ENCODE measurements around the gene RAPGEF4.

The RAPGEF4 gene

DNA sequence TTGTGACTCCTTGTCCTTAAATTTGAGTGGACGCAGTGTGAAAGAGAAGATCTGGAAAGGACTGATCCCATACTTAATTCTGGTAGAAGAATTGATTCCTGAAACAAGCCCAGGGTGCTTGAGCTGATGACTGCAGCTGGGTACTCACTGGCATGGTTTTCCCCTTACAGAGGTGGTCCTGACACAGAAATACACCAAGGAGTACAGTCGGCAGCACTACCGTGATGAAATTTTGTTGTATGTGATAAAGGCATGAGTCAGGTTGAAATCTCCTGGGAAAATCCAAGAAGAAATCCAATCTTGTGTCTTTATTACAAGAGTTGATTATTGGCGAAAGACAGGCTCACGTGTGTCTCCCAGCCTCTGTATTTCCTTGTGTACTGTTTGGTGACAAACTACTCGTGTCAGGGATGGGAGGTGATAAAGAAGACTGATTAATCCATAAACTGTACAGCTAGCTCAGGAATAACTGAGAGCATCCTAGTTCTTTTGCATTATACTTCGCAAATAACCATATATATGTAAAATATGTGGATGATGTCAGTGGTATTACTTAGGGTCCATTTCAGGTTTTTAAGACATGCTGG lies 76.6 kb downstream of the RAPGEF4 start:
- no peaks in the 10 kb centered on the region for H3K36me3 ChIP-seq (ENCODE audit: insufficient read depth, low read length)
- no peak for DNase-seq (ENCODE audit: low read depth, low spot score)
- no peak overlapping the region for H3K4me3 ChIP-seq
- H3K9me3 ChIP-seq (ENCODE audit: low read depth, low read length) = no peaks in the 10 kb centered on the region
- H3K9ac ChIP-seq (ENCODE audit: insufficient read length) = no peak overlapping the region
- TF ChIP-seq POLR2AphosphoS5 (IDR thresholded peaks at IDR 0.05; ENCODE audit: borderline replicate concordance, low read depth, low read length) (no peak), FOXP2 (optimal IDR thresholded peaks at IDR 0.05; ENCODE audit: control extremely low read depth, extremely low read length, insufficient read depth) (no peak), EZH2 (IDR thresholded peaks at IDR 0.05) (no peak)
- H3K27ac ChIP-seq = no peak overlapping the region

- Histone ChIP-seq H3K9ac (ENCODE audit: insufficient read length) (no peak overlapping the region), H3K9me3 (ENCODE audit: low read depth, low read length) (no peaks in the 10 kb centered on the region), H3K27ac (no peak overlapping the region), H3K36me3 (ENCODE audit: insufficient read depth, low read length) (no peaks in the 10 kb centered on the region), H3K4me3 (no peak overlapping the region)
- TF ChIP-seq POLR2AphosphoS5 (IDR thresholded peaks at IDR 0.05; ENCODE audit: borderline replicate concordance, low read depth, low read length) (no peak), FOXP2 (optimal IDR thresholded peaks at IDR 0.05; ENCODE audit: control extremely low read depth, extremely low read length, insufficient read depth) (no peak), EZH2 (IDR thresholded peaks at IDR 0.05) (no peak)
- DNase-seq (ENCODE audit: low read depth, low spot score) = no peak
These were observed 77.8 kb downstream of the RAPGEF4 start for GRCh38 chr2:172813314-172813888.

DNA sequence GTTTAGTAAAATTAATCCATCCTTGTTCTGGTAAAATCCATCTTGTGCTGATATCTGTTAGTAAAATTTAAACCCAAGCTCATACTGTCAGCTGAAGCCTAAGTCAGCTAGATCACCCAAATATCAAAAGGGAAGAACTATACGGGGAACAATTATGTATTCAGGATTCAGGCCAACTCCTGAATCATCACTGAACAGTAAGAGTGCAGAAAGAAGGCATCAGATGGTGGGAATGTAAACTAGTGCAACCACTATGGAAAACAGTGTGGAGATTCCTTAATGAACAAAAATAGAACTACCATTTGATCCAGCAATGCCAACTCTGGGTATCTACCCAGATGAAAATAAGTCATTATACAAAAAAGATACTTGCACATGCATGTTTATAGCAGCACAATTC lies 81.8 kb downstream of the RAPGEF4 start:
- no peaks in the 10 kb centered on the region for H3K36me3 ChIP-seq (ENCODE audit: insufficient read depth, low read length)
- no peak overlapping the region for H3K27ac ChIP-seq
- DNase-seq (ENCODE audit: low read depth, low spot score) = no peak
- TF ChIP-seq POLR2AphosphoS5 (IDR thresholded peaks at IDR 0.05; ENCODE audit: borderline replicate concordance, low read depth, low read length) (no peak), EZH2 (IDR thresholded peaks at IDR 0.05) (no peak), FOXP2 (optimal IDR thresholded peaks at IDR 0.05; ENCODE audit: control extremely low read depth, extremely low read length, insufficient read depth) (no peak)
- no peak overlapping the region for H3K9ac ChIP-seq (ENCODE audit: insufficient read length)
- H3K9me3 ChIP-seq (ENCODE audit: low read depth, low read length) = no peaks in the 10 kb centered on the region
- no peak overlapping the region for H3K4me3 ChIP-seq

DNA sequence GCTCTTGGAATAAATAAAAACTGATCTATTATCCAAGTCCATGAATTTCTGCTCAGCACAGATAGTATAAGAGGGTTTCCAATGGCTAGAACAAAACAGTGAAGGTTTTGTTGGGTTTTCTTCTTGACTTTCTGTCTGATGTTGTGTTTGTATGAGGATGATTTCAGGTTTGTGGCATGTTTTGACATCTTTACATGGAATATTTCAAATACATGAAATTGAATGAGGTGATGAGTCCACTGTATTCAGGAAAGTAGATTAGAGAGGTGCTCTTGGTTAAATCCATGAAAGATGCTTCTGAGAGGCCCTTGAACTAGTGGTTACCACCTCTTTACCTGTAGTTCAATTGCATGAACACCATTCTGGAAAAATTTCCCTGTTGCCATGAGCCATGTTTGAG lies 84.3 kb downstream of the RAPGEF4 start:
- Histone ChIP-seq H3K4me3 (no peak overlapping the region), H3K9me3 (ENCODE audit: low read depth, low read length) (no peaks in the 10 kb centered on the region), H3K36me3 (ENCODE audit: insufficient read depth, low read length) (no peaks in the 10 kb centered on the region), H3K9ac (ENCODE audit: insufficient read length) (no peak overlapping the region), H3K27ac (no peak overlapping the region)
- TF ChIP-seq FOXP2 (optimal IDR thresholded peaks at IDR 0.05; ENCODE audit: control extremely low read depth, extremely low read length, insufficient read depth) (no peak), POLR2AphosphoS5 (IDR thresholded peaks at IDR 0.05; ENCODE audit: borderline replicate concordance, low read depth, low read length) (no peak), EZH2 (IDR thresholded peaks at IDR 0.05) (no peak)
- DNase-seq (ENCODE audit: low read depth, low spot score) = no peak

DNA sequence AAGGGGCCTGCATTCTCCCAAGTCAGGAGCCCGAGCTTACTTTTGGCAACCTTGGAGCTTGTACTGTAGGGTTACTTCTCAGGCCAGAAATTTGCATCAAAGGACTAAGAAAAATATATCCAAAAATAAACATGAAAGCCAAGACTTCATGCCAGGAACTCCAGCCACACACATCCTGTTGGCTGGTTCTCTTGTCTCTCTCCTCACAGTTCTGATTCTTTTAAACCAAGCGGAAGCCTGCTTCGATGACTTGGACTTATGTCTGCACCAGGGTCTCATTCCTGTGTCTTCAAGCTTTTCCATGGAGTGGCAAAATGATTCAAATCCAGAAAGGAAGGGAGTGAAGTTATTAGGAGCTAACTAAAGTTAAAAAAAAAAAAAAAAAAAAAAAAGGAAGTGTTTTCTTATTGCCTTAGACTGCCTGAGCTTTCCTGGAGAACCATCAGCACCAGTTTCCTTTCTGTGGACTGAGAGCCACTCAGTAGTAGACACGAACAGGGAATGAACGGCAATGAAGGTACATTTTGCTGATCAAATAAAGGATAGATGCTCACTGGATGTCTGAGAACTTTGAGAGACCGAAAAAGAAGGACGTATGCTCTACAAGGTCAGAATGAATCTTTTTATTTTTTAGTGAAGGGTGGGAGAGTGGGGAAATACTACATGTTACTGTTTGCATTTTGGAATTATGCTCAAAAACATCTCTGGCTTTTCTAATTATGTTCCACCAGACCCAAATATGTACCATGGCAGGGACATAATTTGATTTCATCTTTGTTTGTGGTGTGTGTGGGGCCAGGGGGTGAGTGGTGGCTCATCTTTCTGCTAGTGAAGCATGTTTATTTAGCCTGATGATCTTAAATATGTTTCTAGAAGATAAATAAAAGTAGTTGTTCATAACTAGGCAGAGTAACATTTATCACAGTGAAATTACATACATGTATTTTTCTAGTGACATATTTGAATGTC lies 86.0 kb downstream of the RAPGEF4 start:
- Histone ChIP-seq H3K9me3 (ENCODE audit: low read depth, low read length) (no peaks in the 10 kb centered on the region), H3K4me3 (no peak overlapping the region), H3K36me3 (ENCODE audit: insufficient read depth, low read length) (no peaks in the 10 kb centered on the region), H3K9ac (ENCODE audit: insufficient read length) (no peak overlapping the region), H3K27ac (no peak overlapping the region)
- no peak for DNase-seq (ENCODE audit: low read depth, low spot score)
- TF ChIP-seq POLR2AphosphoS5 (IDR thresholded peaks at IDR 0.05; ENCODE audit: borderline replicate concordance, low read depth, low read length) (no peak), FOXP2 (optimal IDR thresholded peaks at IDR 0.05; ENCODE audit: control extremely low read depth, extremely low read length, insufficient read depth) (no peak), EZH2 (IDR thresholded peaks at IDR 0.05) (no peak)

GRCh38 chr2:172822585-172822984 lies 86.9 kb downstream of the RAPGEF4 start:
- Histone ChIP-seq H3K9ac (ENCODE audit: insufficient read length) (no peak overlapping the region), H3K36me3 (ENCODE audit: insufficient read depth, low read length) (no peaks in the 10 kb centered on the region), H3K9me3 (ENCODE audit: low read depth, low read length) (no peaks in the 10 kb centered on the region), H3K27ac (no peak overlapping the region), H3K4me3 (no peak overlapping the region)
- DNase-seq (ENCODE audit: low read depth, low spot score) = no peak
- no peak for TF ChIP-seq FOXP2 (optimal IDR thresholded peaks at IDR 0.05; ENCODE audit: control extremely low read depth, extremely low read length, insufficient read depth)
- no peak for TF ChIP-seq POLR2AphosphoS5 (IDR thresholded peaks at IDR 0.05; ENCODE audit: borderline replicate concordance, low read depth, low read length)
- no peak for TF ChIP-seq EZH2 (IDR thresholded peaks at IDR 0.05)

DNA sequence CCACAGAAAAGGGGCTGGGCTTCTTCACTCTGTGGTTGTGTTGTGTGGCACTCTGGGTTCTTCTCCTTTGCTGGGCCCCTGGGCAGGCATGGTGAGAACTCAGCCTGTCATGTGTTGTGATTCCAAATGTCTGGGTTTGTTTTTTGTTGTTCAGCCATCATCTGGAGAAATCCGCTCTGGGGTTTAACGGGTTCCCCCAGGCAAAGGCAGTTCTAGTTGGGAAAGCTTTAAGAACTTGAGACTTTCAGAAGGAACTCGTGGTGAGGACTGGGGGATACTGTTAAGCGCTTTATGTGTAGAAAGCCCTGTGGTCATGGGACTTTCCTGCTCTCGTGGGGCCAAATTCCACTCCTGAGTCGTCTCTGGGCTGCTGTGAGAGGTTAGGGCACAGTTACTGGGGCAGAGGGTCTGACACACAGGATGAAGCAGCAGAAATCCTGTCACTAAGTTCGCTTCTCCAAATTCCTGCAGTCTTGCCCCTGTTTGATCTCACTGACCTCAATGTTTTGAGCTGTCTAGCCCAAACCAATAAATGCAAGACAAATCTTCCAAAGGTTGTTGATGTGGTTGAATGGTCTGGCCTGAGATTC lies 87.7 kb downstream of the RAPGEF4 start:
- no peak overlapping the region for H3K4me3 ChIP-seq
- no peaks in the 10 kb centered on the region for H3K36me3 ChIP-seq (ENCODE audit: insufficient read depth, low read length)
- DNase-seq (ENCODE audit: low read depth, low spot score) = no peak
- no peak for TF ChIP-seq POLR2AphosphoS5 (IDR thresholded peaks at IDR 0.05; ENCODE audit: borderline replicate concordance, low read depth, low read length)
- TF ChIP-seq FOXP2 (optimal IDR thresholded peaks at IDR 0.05; ENCODE audit: control extremely low read depth, extremely low read length, insufficient read depth) = no peak
- TF ChIP-seq EZH2 (IDR thresholded peaks at IDR 0.05) = no peak
- H3K9ac ChIP-seq (ENCODE audit: insufficient read length) = no peak overlapping the region
- no peaks in the 10 kb centered on the region for H3K9me3 ChIP-seq (ENCODE audit: low read depth, low read length)
- H3K27ac ChIP-seq = no peak overlapping the region

- Histone ChIP-seq H3K4me3 (no peak overlapping the region), H3K27ac (no peak overlapping the region), H3K9ac (ENCODE audit: insufficient read length) (no peak overlapping the region), H3K9me3 (ENCODE audit: low read depth, low read length) (no peaks in the 10 kb centered on the region), H3K36me3 (ENCODE audit: insufficient read depth, low read length) (no peaks in the 10 kb centered on the region)
- TF ChIP-seq EZH2 (IDR thresholded peaks at IDR 0.05) = no peak
- no peak for TF ChIP-seq POLR2AphosphoS5 (IDR thresholded peaks at IDR 0.05; ENCODE audit: borderline replicate concordance, low read depth, low read length)
- no peak for TF ChIP-seq FOXP2 (optimal IDR thresholded peaks at IDR 0.05; ENCODE audit: control extremely low read depth, extremely low read length, insufficient read depth)
- no peak for DNase-seq (ENCODE audit: low read depth, low spot score)
These were observed 90.9 kb downstream of the RAPGEF4 start for GRCh38 chr2:172826522-172826921.

All from SK-N-MC (cell line).